K562 (cell line): ENCODE measurements around the gene APBA2. TPM values are rescaled to one million over a fixed set of nuclear protein-coding genes. Genes with fewer than 3 reads are reported as not detected.

Experiments used
- BMI1 ChIP-seq: fragments of 150-350 bp; IDR thresholded peaks from 2 replicates; pipeline ENCODE4 v1.6.1; 2014; ENCODE audit warnings: low read length
- BRF1 ChIP-seq: IDR thresholded peaks from 3 replicates; pipeline ENCODE4 v1.6.1; 2011; ENCODE audit warnings: borderline replicate concordance, mild to moderate bottlenecking; ENCODE audit not compliant: insufficient read length; ENCODE audit errors: extremely low read depth
- CEBPG ChIP-seq, 3 experiments: fragments of 200-800 bp in 1 of 3; sonication (Bioruptor generic) in 1 of 3; sonication (generic) in 1 of 3; formaldehyde crosslinking in 1 of 3; IDR thresholded peaks in 2 of 3; conservative IDR thresholded peaks in 1 of 3; 2 replicates each; pipeline versions ENCODE4 v1.6.1 to v1.8.0; 2016 to 2022; ENCODE audit warnings: missing compliant biosample characterization in 2 of 3, missing genetic modification characterization in 2 of 3, mild to moderate bottlenecking in 1 of 3, missing genetic modification reagents in 1 of 3
- FOXA3 ChIP-seq, 2 experiments: fragments of 450-650 bp in 1 of 2; sonication (generic) in 1 of 2; formaldehyde crosslinking; IDR thresholded peaks in 1 of 2; conservative IDR thresholded peaks in 1 of 2; 2 replicates each; pipeline versions ENCODE4 v1.4.0 to v1.8.0; 2020 to 2022; ENCODE audit warnings: mild to moderate bottlenecking in 2 of 2, missing genetic modification reagents in 1 of 2
- FOXK2 ChIP-seq, 2 experiments: fragments of 450-650 bp; IDR thresholded peaks in 1 of 2; conservative IDR thresholded peaks in 1 of 2; 2 replicates each; pipeline ENCODE4 v1.6.1; 2016; ENCODE audit warnings: low read depth in 2 of 2, mild to moderate bottlenecking in 1 of 2
- MAFG ChIP-seq: fragments of 450-650 bp; conservative IDR thresholded peaks from 2 replicates; pipeline ENCODE4 v1.6.1; 2016; ENCODE audit warnings: missing genetic modification characterization, missing compliant biosample characterization
- MTF1 ChIP-seq: fragments of 250-450 bp; sonication (Bioruptor Pico); IDR thresholded peaks from 2 replicates; pipeline ENCODE4 v1.9.0; 2021; ENCODE audit warnings: moderate library complexity, mild to moderate bottlenecking, inconsistent platforms, borderline replicate concordance
- PTBP1 ChIP-seq: fragments of 200-400 bp; formaldehyde crosslinking; IDR thresholded peaks from 2 replicates; pipeline ENCODE4 v1.6.1; 2017; ENCODE audit warnings: low read depth, low read length
- RFX7 ChIP-seq: fragments of 250-450 bp; sonication (Bioruptor Pico); IDR thresholded peaks from 2 replicates; pipeline ENCODE4 v1.5.1; 2021; ENCODE audit warnings: mild to moderate bottlenecking
- TAF7 ChIP-seq: fragments of 450-650 bp; IDR thresholded peaks from 2 replicates; pipeline ENCODE4 v1.6.1; 2016; ENCODE audit warnings: missing genetic modification characterization, missing compliant biosample characterization
- YBX1 ChIP-seq: fragments of 450-650 bp; IDR thresholded peaks from 2 replicates; pipeline ENCODE4 v1.7.1; 2016; ENCODE audit warnings: mild to moderate bottlenecking
- ZNF134 ChIP-seq: fragments of 250-450 bp; sonication (Bioruptor Pico); conservative IDR thresholded peaks from 2 replicates; pipeline ENCODE4 v1.4.0; 2020
- ZNF184 ChIP-seq: sonication (generic); formaldehyde crosslinking; IDR thresholded peaks from 2 replicates; pipeline ENCODE4 v1.5.0; 2020; ENCODE audit warnings: missing genetic modification reagents
- ZNF408 ChIP-seq: fragments of 250-450 bp; sonication (Bioruptor Pico); IDR thresholded peaks from 2 replicates; pipeline ENCODE4 v1.4.0; 2020; ENCODE audit warnings: low read depth, mild to moderate bottlenecking, moderate library complexity
- polyA plus RNA-seq, 8 experiments: library from polyadenylated mRNA; depleted of rRNA in 4 of 8; stranded (reverse) in 5 of 8; unstranded in 3 of 8; fragments of >200 nt; fragmentation: Nextera tagmentation in 2 of 8; fragmentation: Illumina TruSeq in 1 of 8; extraction: Ambion mirVana in 2 of 8; extraction: Trizol in 1 of 8; gene quantifications; 2 replicates each; pipeline versions ENCODE4 v1.2.1 to v1.2.3, GENCODE V29; 2011 to 2014; ENCODE audit warnings: inconsistent platforms in 1 of 8, missing spikeins in 1 of 8
- total RNA-seq, 7 experiments: library from RNA; depleted of rRNA in 6 of 7; stranded (reverse); fragments of >200 nt in 6 of 7; fragmentation: Illumina TruSeq in 2 of 7; extraction: Trizol in 2 of 7; gene quantifications; 2 replicates each; pipeline versions ENCODE4 v1.2.1 to v1.2.3, GENCODE V29; 2011 to 2021; ENCODE audit warnings: low replicate concordance in 1 of 7
- TF ChIP-seq, protein P1 (sequence below), 2 experiments: fragments of 450-650 bp; IDR thresholded peaks; 2 replicates each; pipeline ENCODE4 v1.6.1; 2018; ENCODE audit warnings: mild to moderate bottlenecking in 2 of 2, low read depth in 1 of 2; ENCODE audit not compliant: partially characterized antibody in 2 of 2
- TF ChIP-seq, protein P2 (sequence below): fragments of 450-650 bp; formaldehyde crosslinking; IDR thresholded peaks from 2 replicates; pipeline ENCODE4 v1.4.0; 2020; ENCODE audit warnings: mild to moderate bottlenecking, moderate library complexity
- TF ChIP-seq, protein P3 (sequence below): fragments of 450-650 bp; formaldehyde crosslinking; IDR thresholded peaks from 2 replicates; pipeline ENCODE4 v1.4.0; 2020; ENCODE audit warnings: mild to moderate bottlenecking, moderate library complexity
- TF ChIP-seq, protein P4 (sequence below): sonication (generic); formaldehyde crosslinking; IDR thresholded peaks from 2 replicates; pipeline ENCODE4 v1.8.0; 2023; ENCODE audit warnings: mild to moderate bottlenecking, missing genetic modification reagents

APBA2 gene
- total and polyA plus RNA-seq, 9 of the 15 experiments (the other 6 are each of a cell fraction or from before 2014, with no cell fraction given) = 0.24 to 40.9 (median 25.2) TPM

DNA sequence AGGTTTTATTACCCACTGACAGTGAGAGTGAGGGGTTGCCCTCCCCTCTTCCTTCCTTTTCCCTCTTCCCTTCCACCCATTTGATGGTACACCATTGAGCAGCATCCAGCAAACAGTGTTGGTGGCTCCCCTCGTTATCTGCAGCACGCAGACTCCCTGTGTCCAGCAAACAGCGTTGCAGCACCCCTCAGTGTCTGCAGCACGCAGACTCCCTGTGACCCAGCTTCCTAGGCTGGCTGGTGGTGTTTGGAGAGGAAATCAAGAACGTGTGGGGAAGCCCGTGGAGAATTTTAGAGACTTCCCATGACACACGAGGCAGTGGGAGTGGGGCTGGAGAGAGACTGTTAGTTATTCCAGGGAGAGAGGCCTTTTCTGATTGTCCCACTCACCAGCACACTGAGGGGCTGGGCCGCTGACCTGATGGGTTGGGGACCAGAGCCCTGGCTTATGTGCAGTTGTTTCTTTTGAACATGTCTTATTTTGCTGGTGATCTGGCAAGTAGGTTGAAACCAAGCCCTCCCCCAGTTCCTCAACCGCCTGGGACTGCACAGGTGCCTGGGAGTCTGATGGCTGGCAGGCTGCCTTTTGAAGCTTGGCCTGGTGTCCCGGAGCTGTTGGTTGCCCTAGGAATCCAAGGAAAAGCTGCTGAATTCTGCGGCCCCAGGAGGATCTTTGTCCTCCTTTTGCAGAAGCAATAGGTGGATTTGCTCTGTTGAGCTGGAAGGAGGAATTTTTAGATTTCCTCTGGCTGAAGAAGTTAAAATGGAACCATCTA is 19.0 kb downstream of the APBA2 start (continued):
- TF ChIP-seq ZNF134 (CRISPR knock-in tag) = no peak
- TF ChIP-seq BRF1 = no peak
- TF ChIP-seq, protein P1, sequence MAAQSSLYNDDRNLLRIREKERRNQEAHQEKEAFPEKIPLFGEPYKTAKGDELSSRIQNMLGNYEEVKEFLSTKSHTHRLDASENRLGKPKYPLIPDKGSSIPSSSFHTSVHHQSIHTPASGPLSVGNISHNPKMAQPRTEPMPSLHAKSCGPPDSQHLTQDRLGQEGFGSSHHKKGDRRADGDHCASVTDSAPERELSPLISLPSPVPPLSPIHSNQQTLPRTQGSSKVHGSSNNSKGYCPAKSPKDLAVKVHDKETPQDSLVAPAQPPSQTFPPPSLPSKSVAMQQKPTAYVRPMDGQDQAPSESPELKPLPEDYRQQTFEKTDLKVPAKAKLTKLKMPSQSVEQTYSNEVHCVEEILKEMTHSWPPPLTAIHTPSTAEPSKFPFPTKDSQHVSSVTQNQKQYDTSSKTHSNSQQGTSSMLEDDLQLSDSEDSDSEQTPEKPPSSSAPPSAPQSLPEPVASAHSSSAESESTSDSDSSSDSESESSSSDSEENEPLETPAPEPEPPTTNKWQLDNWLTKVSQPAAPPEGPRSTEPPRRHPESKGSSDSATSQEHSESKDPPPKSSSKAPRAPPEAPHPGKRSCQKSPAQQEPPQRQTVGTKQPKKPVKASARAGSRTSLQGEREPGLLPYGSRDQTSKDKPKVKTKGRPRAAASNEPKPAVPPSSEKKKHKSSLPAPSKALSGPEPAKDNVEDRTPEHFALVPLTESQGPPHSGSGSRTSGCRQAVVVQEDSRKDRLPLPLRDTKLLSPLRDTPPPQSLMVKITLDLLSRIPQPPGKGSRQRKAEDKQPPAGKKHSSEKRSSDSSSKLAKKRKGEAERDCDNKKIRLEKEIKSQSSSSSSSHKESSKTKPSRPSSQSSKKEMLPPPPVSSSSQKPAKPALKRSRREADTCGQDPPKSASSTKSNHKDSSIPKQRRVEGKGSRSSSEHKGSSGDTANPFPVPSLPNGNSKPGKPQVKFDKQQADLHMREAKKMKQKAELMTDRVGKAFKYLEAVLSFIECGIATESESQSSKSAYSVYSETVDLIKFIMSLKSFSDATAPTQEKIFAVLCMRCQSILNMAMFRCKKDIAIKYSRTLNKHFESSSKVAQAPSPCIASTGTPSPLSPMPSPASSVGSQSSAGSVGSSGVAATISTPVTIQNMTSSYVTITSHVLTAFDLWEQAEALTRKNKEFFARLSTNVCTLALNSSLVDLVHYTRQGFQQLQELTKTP (IDR thresholded peaks at IDR 0.05; ENCODE audit: low read depth in 1 of 2, partially characterized antibody in 2 of 2) = no peak
- TF ChIP-seq YBX1 = no peak
- TF ChIP-seq, protein P2, sequence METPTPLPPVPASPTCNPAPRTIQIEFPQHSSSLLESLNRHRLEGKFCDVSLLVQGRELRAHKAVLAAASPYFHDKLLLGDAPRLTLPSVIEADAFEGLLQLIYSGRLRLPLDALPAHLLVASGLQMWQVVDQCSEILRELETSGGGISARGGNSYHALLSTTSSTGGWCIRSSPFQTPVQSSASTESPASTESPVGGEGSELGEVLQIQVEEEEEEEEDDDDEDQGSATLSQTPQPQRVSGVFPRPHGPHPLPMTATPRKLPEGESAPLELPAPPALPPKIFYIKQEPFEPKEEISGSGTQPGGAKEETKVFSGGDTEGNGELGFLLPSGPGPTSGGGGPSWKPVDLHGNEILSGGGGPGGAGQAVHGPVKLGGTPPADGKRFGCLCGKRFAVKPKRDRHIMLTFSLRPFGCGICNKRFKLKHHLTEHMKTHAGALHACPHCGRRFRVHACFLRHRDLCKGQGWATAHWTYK (CRISPR knock-in tag) = no peak
- 0 out of 4 replicates have a peak, but pooled peaks of 1 of the 2 experiments have one; percentile 46 for TF ChIP-seq FOXA3 (CRISPR knock-in tag; conservative IDR thresholded peaks at IDR 0.05 in 1 of 2, IDR thresholded peaks at IDR 0.05 in 1 of 2)
- no peak for TF ChIP-seq ZNF184 (CRISPR knock-in tag)
- TF ChIP-seq FOXK2 (conservative IDR thresholded peaks at IDR 0.05 in 1 of 2, IDR thresholded peaks at IDR 0.05 in 1 of 2; ENCODE audit: low read depth in 2 of 2) = no peak
- no peak for TF ChIP-seq TAF7 (tag)
- TF ChIP-seq CEBPG (CRISPR knock-in tag; IDR thresholded peaks at IDR 0.05) = no peak
- TF ChIP-seq CEBPG (tag; conservative IDR thresholded peaks at IDR 0.05 in 1 of 2, IDR thresholded peaks at IDR 0.05 in 1 of 2) = no peak
- no peak for TF ChIP-seq BMI1
- TF ChIP-seq MAFG (tag) = no peak
- no peak for TF ChIP-seq ZNF408 (CRISPR knock-in tag)
- TF ChIP-seq, protein P3, sequence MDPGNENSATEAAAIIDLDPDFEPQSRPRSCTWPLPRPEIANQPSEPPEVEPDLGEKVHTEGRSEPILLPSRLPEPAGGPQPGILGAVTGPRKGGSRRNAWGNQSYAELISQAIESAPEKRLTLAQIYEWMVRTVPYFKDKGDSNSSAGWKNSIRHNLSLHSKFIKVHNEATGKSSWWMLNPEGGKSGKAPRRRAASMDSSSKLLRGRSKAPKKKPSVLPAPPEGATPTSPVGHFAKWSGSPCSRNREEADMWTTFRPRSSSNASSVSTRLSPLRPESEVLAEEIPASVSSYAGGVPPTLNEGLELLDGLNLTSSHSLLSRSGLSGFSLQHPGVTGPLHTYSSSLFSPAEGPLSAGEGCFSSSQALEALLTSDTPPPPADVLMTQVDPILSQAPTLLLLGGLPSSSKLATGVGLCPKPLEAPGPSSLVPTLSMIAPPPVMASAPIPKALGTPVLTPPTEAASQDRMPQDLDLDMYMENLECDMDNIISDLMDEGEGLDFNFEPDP (CRISPR knock-in tag) = no peak
- TF ChIP-seq PTBP1 = no peak
- TF ChIP-seq, protein P4, sequence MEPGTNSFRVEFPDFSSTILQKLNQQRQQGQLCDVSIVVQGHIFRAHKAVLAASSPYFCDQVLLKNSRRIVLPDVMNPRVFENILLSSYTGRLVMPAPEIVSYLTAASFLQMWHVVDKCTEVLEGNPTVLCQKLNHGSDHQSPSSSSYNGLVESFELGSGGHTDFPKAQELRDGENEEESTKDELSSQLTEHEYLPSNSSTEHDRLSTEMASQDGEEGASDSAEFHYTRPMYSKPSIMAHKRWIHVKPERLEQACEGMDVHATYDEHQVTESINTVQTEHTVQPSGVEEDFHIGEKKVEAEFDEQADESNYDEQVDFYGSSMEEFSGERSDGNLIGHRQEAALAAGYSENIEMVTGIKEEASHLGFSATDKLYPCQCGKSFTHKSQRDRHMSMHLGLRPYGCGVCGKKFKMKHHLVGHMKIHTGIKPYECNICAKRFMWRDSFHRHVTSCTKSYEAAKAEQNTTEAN = no peak
- TF ChIP-seq MTF1 = no peak
- no peak for TF ChIP-seq RFX7
